GM23338 (cell line): ENCODE data around the gene ZNF12. TPM values are rescaled to one million over a fixed set of nuclear protein-coding genes. Genes with fewer than 3 reads are reported as not detected.
"Not testable (repeated sequence)": the region's sequence is repeated elsewhere in the genome, so short reads cannot be mapped to it uniquely, and the experiment has no call there.

Experiments used
- ATAC-seq: fragments of 200-7000 bp; cut with Tn5 transposase; 3 replicates; pipeline ENCODE4 v1.9.1; 2020
- DNase-seq: peaks from one replicate; pipeline ENCODE4 v3.0.0-alpha.2; 2015; ENCODE audit warnings: low spot score
- H2AFZ ChIP-seq: fragments of 200-600 bp; sonication (generic); 2 replicates; pipeline ENCODE4 v1.8.0; 2016; ENCODE audit warnings: antibody characterized with exemption, mild to moderate bottlenecking, moderate library complexity
- H3F3A ChIP-seq: fragments of 200-600 bp; sonication (generic); replicated peaks from 2 replicates; pipeline ENCODE4 v1.8.0; 2017; ENCODE audit warnings: antibody characterized with exemption, mixed run types, low read depth
- H3K27ac ChIP-seq: fragments of 200-600 bp; sonication (generic); 2 replicates; pipeline ENCODE4 v1.6.1; 2016; ENCODE audit warnings: low read depth
- H3K27me3 ChIP-seq: fragments of 200-600 bp; sonication (generic); 2 replicates; pipeline ENCODE4 v1.8.0; 2016; ENCODE audit warnings: mild to moderate bottlenecking, mixed run types, moderate library complexity; ENCODE audit not compliant: insufficient read depth
- H3K36me3 ChIP-seq: fragments of 200-600 bp; sonication (generic); 2 replicates; pipeline ENCODE4 v1.8.0; 2016; ENCODE audit warnings: mild to moderate bottlenecking; ENCODE audit not compliant: insufficient read depth
- H3K4me1 ChIP-seq: fragments of 200-600 bp; sonication (generic); 2 replicates; pipeline ENCODE4 v1.8.0; 2016; ENCODE audit warnings: mild to moderate bottlenecking, moderate library complexity; ENCODE audit not compliant: insufficient read depth
- H3K4me2 ChIP-seq: fragments of 200-600 bp; sonication (generic); 2 replicates; pipeline ENCODE4 v1.7.1; 2017; ENCODE audit warnings: mixed run types
- H3K4me3 ChIP-seq: fragments of 200-600 bp; sonication (generic); 2 replicates; pipeline ENCODE4 v1.6.1; 2016; ENCODE audit warnings: mixed run types
- H3K79me2 ChIP-seq: fragments of 200-600 bp; sonication (generic); replicated peaks from 2 replicates; pipeline ENCODE4 v1.8.0; 2017; ENCODE audit warnings: mild to moderate bottlenecking; ENCODE audit not compliant: insufficient read depth
- H3K9me2 ChIP-seq: fragments of 200-600 bp; sonication (generic); 2 replicates; pipeline ENCODE4 v1.8.0; 2017; ENCODE audit not compliant: insufficient read depth
- H4K20me1 ChIP-seq: fragments of 200-600 bp; sonication (generic); replicated peaks from 2 replicates; pipeline ENCODE4 v1.8.0; 2017; ENCODE audit warnings: mild to moderate bottlenecking; ENCODE audit not compliant: insufficient read depth
- H3K27ac Mint-ChIP-seq: 2 replicates; pipeline ENCODE4 v1.8.0; 2020; ENCODE audit warnings: inconsistent platforms, mild to moderate bottlenecking, moderate library complexity, mixed read lengths
- H3K27me3 Mint-ChIP-seq: 3 replicates; pipeline ENCODE4 v1.8.0; 2022; ENCODE audit warnings: low read depth, mild to moderate bottlenecking, moderate library complexity, mixed read lengths, inconsistent platforms; ENCODE audit not compliant: insufficient read depth, poor library complexity
- H3K36me3 Mint-ChIP-seq: 3 replicates; pipeline ENCODE4 v1.8.0; 2021; ENCODE audit warnings: low read depth, mild to moderate bottlenecking, inconsistent platforms, moderate library complexity, mixed read lengths
- H3K4me1 Mint-ChIP-seq: 3 replicates; pipeline ENCODE4 v1.8.0; 2020; ENCODE audit warnings: mild to moderate bottlenecking, inconsistent platforms, mixed read lengths
- H3K4me3 Mint-ChIP-seq: 3 replicates; pipeline ENCODE4 v1.8.0; 2021; ENCODE audit warnings: moderate library complexity, mild to moderate bottlenecking, inconsistent platforms, mixed read lengths
- H3K9me3 Mint-ChIP-seq: 3 replicates; pipeline ENCODE4 v1.8.0; 2020; ENCODE audit warnings: moderate library complexity, mild to moderate bottlenecking, inconsistent platforms, mixed read lengths
- CREB1 ChIP-seq: fragments of 250-450 bp; sonication (Bioruptor Pico); IDR thresholded peaks from 2 replicates; pipeline ENCODE4 v1.5.0; 2020; ENCODE audit warnings: low read depth, mild to moderate bottlenecking, moderate library complexity
- EZH2 ChIP-seq: fragments of 200-600 bp; sonication (generic); IDR thresholded peaks from one replicate; pipeline ENCODE4 v1.8.0; 2017; ENCODE audit warnings: antibody characterized with exemption, mild to moderate bottlenecking, low read depth; ENCODE audit not compliant: unreplicated experiment
- EZH2phosphoT487 ChIP-seq: fragments of 200-600 bp; sonication (generic); IDR thresholded peaks from one replicate; pipeline ENCODE4 v1.8.1; 2018; ENCODE audit warnings: antibody characterized with exemption; ENCODE audit not compliant: unreplicated experiment
- JUNB ChIP-seq: IDR thresholded peaks from one replicate; pipeline ENCODE4 v1.6.1; 2016; ENCODE audit warnings: antibody characterized with exemption; ENCODE audit not compliant: unreplicated experiment
- POLR2AphosphoS5 ChIP-seq: IDR thresholded peaks from 2 replicates; pipeline ENCODE4 v1.6.1; 2016; ENCODE audit warnings: antibody characterized with exemption, low read depth
- STAT1 ChIP-seq: IDR thresholded peaks from one replicate; pipeline ENCODE4 v1.6.1; 2016; ENCODE audit warnings: antibody characterized with exemption; ENCODE audit not compliant: unreplicated experiment
- ZNF114 ChIP-seq: fragments of 250-450 bp; sonication (Bioruptor Pico); IDR thresholded peaks from 2 replicates; pipeline ENCODE4 v1.5.0; 2020; ENCODE audit warnings: mild to moderate bottlenecking, moderate library complexity
- ZNF331 ChIP-seq: fragments of 250-450 bp; sonication (Bioruptor Pico); IDR thresholded peaks from 2 replicates; pipeline ENCODE4 v1.5.0; 2020; ENCODE audit warnings: low read depth, mild to moderate bottlenecking, moderate library complexity
- polyA plus RNA-seq: library from polyadenylated mRNA; unstranded; fragments of >200 nt; fragmentation: Nextera tagmentation; extraction: Ambion mirVana; gene quantifications from 2 replicates; pipeline ENCODE4 v1.2.1, GENCODE V29; 2016
- total RNA-seq: library from RNA; depleted of rRNA; stranded (reverse); fragments of >200 nt; shearing (Covaris generic); gene quantifications from 2 replicates; pipeline ENCODE4 v1.2.3, GENCODE V29; 2014
- TF ChIP-seq, protein P1 (sequence below): IDR thresholded peaks from one replicate; pipeline ENCODE4 v1.6.1; 2018; ENCODE audit warnings: antibody characterized with exemption; ENCODE audit not compliant: unreplicated experiment
- TF ChIP-seq, protein P2 (sequence below): fragments of 250-450 bp; sonication (Bioruptor Pico); IDR thresholded peaks from 2 replicates; pipeline ENCODE4 v1.5.0; 2020; ENCODE audit warnings: mild to moderate bottlenecking, moderate library complexity
- TF ChIP-seq, protein P3 (sequence below): IDR thresholded peaks from 2 replicates; pipeline ENCODE4 v1.6.1; 2016; ENCODE audit warnings: antibody characterized with exemption

Gene ZNF12
- total and polyA plus RNA-seq, 2 experiments from 2014 or later: 9.6 to 17.8 TPM

DNA sequence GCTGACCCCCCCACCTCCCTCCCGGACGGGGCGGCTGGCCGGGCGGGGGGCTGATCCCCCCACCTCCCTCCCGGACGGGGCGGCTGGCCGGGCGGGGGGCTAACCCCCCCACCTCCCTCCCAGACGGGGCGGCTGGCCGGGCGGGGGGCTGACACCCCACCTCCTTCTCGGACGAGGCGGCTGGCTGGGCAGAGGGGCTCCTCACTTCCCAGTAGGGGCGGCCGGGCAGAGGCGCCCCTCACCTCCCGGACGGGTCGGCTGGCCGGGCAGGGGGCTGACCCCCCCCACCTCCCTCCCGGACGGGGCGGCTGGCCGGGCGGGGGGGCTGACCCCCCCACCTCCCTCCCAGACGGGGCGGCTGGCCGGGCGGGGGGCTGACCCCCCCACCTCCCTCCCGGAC is 35.9 kb downstream of the ZNF12 start:
- not testable (repeated sequence) for H3K79me2 ChIP-seq, H3K9me2 ChIP-seq, H3K27ac ChIP-seq, H2AFZ ChIP-seq, H4K20me1 ChIP-seq, H3K4me3 ChIP-seq, DNase-seq, H3K4me1 Mint-ChIP-seq, H3K4me3 Mint-ChIP-seq, H3F3A ChIP-seq, H3K27ac Mint-ChIP-seq, H3K27me3 ChIP-seq, H3K27me3 Mint-ChIP-seq, H3K4me1 ChIP-seq, ATAC-seq, H3K4me2 ChIP-seq
- H3K36me3 ChIP-seq: peaks cover 39% of the 10 kb centered on the region
- peaks cover 91% of the 10 kb centered on the region for H3K9me3 Mint-ChIP-seq
- peaks cover 87% of the 10 kb centered on the region for H3K36me3 Mint-ChIP-seq

DNA sequence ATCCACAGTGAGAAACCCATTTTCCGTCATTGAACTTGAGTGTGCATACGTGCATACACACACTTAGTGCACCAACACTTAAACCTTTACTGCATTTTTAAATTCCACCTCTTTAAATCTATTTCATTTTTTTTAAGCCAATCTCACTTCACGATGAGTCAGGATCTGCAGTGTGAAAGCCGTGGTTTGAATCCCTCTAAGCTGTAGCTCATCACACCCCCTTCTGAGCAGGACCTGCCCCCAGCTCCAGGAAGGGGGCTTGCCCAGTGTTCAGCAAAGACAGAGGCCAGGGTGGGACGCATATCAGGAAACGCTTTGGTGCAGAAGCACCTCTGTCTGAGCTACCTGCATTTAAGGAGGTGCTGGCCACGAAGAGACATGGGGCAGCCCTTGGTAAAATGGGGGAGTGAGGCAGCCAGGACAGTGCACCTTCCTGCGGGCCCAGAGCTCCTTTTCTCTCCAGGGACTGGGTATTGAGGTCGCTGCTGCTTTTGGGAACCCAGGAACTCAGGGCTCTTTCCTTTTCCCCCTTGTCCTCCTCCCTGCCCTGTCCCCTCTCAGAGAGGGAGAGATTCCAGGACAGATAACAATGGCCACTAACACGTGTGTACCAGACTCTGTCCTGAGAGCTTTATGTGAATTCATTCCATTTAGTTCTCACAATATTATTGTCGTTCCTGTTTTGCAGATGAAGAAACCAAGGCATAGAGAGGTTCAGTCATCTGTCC is 48.0 kb downstream of the ZNF12 start:
- Histone ChIP-seq H3K4me1 (peaks cover 7% of the 10 kb centered on the region; the same call in 1 of the 2 replicates), H3K4me2 (no peak overlapping the region), H3K36me3 (no peaks in the 10 kb centered on the region), H2AFZ (no peak overlapping the region), H4K20me1 (no peaks in the 10 kb centered on the region), H3K4me3 (no peak overlapping the region), H3F3A (no peaks in the 10 kb centered on the region), H3K79me2 (no peaks in the 10 kb centered on the region), H3K27ac (no peak overlapping the region), H3K9me2 (no peaks in the 10 kb centered on the region), H3K27me3 (no peaks in the 10 kb centered on the region)
- H3K27me3 Mint-ChIP-seq: peaks cover 8% of the 10 kb centered on the region
- DNase-seq (no peak), ATAC-seq (peak; percentile 13; the same call in 2 of the 3 replicates)
- H3K4me1 Mint-ChIP-seq: peaks cover 13% of the 10 kb centered on the region
- H3K4me3 Mint-ChIP-seq: no peak overlapping the region
- peaks cover 9% of the 10 kb centered on the region for H3K36me3 Mint-ChIP-seq
- no peaks in the 10 kb centered on the region; the same call in 2 of the 3 replicates for H3K9me3 Mint-ChIP-seq
- H3K27ac Mint-ChIP-seq: peak overlapping the region; percentile 34; the same call in 1 of the 2 replicates
- no peak for TF ChIP-seq STAT1
- no peak for TF ChIP-seq JUNB
- no peak for TF ChIP-seq ZNF331 (CRISPR knock-in tag)
- no peak for TF ChIP-seq EZH2phosphoT487
- no peak for TF ChIP-seq EZH2
- TF ChIP-seq, protein P1, sequence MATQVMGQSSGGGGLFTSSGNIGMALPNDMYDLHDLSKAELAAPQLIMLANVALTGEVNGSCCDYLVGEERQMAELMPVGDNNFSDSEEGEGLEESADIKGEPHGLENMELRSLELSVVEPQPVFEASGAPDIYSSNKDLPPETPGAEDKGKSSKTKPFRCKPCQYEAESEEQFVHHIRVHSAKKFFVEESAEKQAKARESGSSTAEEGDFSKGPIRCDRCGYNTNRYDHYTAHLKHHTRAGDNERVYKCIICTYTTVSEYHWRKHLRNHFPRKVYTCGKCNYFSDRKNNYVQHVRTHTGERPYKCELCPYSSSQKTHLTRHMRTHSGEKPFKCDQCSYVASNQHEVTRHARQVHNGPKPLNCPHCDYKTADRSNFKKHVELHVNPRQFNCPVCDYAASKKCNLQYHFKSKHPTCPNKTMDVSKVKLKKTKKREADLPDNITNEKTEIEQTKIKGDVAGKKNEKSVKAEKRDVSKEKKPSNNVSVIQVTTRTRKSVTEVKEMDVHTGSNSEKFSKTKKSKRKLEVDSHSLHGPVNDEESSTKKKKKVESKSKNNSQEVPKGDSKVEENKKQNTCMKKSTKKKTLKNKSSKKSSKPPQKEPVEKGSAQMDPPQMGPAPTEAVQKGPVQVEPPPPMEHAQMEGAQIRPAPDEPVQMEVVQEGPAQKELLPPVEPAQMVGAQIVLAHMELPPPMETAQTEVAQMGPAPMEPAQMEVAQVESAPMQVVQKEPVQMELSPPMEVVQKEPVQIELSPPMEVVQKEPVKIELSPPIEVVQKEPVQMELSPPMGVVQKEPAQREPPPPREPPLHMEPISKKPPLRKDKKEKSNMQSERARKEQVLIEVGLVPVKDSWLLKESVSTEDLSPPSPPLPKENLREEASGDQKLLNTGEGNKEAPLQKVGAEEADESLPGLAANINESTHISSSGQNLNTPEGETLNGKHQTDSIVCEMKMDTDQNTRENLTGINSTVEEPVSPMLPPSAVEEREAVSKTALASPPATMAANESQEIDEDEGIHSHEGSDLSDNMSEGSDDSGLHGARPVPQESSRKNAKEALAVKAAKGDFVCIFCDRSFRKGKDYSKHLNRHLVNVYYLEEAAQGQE: no peak
- TF ChIP-seq, protein P2, sequence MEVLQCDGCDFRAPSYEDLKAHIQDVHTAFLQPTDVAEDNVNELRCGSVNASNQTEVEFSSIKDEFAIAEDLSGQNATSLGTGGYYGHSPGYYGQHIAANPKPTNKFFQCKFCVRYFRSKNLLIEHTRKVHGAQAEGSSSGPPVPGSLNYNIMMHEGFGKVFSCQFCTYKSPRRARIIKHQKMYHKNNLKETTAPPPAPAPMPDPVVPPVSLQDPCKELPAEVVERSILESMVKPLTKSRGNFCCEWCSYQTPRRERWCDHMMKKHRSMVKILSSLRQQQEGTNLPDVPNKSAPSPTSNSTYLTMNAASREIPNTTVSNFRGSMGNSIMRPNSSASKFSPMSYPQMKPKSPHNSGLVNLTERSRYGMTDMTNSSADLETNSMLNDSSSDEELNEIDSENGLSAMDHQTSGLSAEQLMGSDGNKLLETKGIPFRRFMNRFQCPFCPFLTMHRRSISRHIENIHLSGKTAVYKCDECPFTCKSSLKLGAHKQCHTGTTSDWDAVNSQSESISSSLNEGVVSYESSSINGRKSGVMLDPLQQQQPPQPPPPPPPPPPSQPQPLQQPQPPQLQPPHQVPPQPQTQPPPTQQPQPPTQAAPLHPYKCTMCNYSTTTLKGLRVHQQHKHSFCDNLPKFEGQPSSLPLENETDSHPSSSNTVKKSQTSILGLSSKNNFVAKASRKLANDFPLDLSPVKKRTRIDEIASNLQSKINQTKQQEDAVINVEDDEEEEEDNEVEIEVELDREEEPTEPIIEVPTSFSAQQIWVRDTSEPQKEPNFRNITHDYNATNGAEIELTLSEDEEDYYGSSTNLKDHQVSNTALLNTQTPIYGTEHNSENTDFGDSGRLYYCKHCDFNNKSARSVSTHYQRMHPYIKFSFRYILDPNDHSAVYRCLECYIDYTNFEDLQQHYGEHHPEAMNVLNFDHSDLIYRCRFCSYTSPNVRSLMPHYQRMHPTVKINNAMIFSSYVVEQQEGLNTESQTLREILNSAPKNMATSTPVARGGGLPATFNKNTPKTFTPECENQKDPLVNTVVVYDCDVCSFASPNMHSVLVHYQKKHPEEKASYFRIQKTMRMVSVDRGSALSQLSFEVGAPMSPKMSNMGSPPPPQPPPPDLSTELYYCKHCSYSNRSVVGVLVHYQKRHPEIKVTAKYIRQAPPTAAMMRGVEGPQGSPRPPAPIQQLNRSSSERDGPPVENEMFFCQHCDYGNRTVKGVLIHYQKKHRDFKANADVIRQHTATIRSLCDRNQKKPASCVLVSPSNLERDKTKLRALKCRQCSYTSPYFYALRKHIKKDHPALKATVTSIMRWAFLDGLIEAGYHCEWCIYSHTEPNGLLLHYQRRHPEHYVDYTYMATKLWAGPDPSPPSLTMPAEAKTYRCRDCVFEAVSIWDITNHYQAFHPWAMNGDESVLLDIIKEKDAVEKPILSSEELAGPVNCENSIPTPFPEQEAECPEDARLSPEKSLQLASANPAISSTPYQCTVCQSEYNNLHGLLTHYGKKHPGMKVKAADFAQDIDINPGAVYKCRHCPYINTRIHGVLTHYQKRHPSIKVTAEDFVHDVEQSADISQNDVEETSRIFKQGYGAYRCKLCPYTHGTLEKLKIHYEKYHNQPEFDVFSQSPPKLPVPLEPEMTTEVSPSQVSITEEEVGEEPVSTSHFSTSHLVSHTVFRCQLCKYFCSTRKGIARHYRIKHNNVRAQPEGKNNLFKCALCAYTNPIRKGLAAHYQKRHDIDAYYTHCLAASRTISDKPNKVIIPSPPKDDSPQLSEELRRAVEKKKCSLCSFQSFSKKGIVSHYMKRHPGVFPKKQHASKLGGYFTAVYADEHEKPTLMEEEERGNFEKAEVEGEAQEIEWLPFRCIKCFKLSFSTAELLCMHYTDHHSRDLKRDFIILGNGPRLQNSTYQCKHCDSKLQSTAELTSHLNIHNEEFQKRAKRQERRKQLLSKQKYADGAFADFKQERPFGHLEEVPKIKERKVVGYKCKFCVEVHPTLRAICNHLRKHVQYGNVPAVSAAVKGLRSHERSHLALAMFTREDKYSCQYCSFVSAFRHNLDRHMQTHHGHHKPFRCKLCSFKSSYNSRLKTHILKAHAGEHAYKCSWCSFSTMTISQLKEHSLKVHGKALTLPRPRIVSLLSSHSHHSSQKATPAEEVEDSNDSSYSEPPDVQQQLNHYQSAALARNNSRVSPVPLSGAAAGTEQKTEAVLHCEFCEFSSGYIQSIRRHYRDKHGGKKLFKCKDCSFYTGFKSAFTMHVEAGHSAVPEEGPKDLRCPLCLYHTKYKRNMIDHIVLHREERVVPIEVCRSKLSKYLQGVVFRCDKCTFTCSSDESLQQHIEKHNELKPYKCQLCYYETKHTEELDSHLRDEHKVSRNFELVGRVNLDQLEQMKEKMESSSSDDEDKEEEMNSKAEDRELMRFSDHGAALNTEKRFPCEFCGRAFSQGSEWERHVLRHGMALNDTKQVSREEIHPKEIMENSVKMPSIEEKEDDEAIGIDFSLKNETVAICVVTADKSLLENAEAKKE (CRISPR knock-in tag): no peak
- no peak for TF ChIP-seq POLR2AphosphoS5
- no peak for TF ChIP-seq CREB1 (CRISPR knock-in tag)
- TF ChIP-seq, protein P3, sequence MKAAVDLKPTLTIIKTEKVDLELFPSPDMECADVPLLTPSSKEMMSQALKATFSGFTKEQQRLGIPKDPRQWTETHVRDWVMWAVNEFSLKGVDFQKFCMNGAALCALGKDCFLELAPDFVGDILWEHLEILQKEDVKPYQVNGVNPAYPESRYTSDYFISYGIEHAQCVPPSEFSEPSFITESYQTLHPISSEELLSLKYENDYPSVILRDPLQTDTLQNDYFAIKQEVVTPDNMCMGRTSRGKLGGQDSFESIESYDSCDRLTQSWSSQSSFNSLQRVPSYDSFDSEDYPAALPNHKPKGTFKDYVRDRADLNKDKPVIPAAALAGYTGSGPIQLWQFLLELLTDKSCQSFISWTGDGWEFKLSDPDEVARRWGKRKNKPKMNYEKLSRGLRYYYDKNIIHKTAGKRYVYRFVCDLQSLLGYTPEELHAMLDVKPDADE: no peak
- no peak for TF ChIP-seq ZNF114
